Transverse colon (tissue), 4 donors: ENCODE results near the gene PF4V1. TPM values are rescaled to one million over a fixed set of nuclear protein-coding genes. Genes with fewer than 3 reads are reported as not detected.

Experiments used
- DNase-seq: peaks from one replicate; pipeline ENCODE4 v3.0.0-alpha.2; 2019
- H3K27ac ChIP-seq, 4 donors: fragments of 200-600 bp; sonication (generic); 2 replicates each; pipeline ENCODE4 v1.5.1; 2016 to 2018; ENCODE audit warnings: inconsistent platforms in 4 of 4
- H3K27me3 ChIP-seq: fragments of 200-600 bp; sonication (generic); 2 replicates; pipeline ENCODE4 v1.5.1; 2017; ENCODE audit warnings: inconsistent platforms
- H3K36me3 ChIP-seq, 4 donors: fragments of 200-600 bp; sonication (generic); 2 replicates each; pipeline ENCODE4 v1.5.1; 2017 to 2019; ENCODE audit warnings: inconsistent platforms in 4 of 4
- H3K4me1 ChIP-seq, 4 donors: fragments of 200-600 bp; sonication (generic); 2 replicates each; pipeline ENCODE4 v1.5.1; 2017 to 2020; ENCODE audit warnings: inconsistent platforms in 4 of 4
- H3K4me3 ChIP-seq, 4 donors: fragments of 200-600 bp; sonication (generic); 1 replicate in 1 of 4; 2 replicates in 3 of 4; pipeline versions ENCODE4 v1.5.1 to v1.6.1; 2017 to 2019; ENCODE audit warnings: inconsistent platforms in 4 of 4
- H3K9me3 ChIP-seq, 2 donors: fragments of 200-600 bp; sonication (generic); 2 replicates each; pipeline ENCODE4 v1.5.1; 2017 to 2019; ENCODE audit warnings: inconsistent platforms in 2 of 2
- EP300 ChIP-seq: sonication (generic); formaldehyde crosslinking; IDR thresholded peaks from one replicate; pipeline ENCODE4 v1.6.1; 2017; ENCODE audit warnings: antibody characterized with exemption, low read depth
- POLR2A ChIP-seq: fragments of 450-650 bp; IDR thresholded peaks from one replicate; pipeline ENCODE4 v1.6.1; 2016; ENCODE audit warnings: antibody characterized with exemption, mild to moderate bottlenecking, moderate library complexity
- POLR2AphosphoS5 ChIP-seq, 3 donors: sonication (generic); formaldehyde crosslinking; IDR thresholded peaks; one replicate each; pipeline ENCODE4 v1.6.1; 2016; ENCODE audit warnings: antibody characterized with exemption in 3 of 3
- WGBS, 2 donors: methylation state at CpG; one replicate each; pipeline ENCODE4 v1.1.5; 2018; ENCODE audit warnings: low coverage in 1 of 2; 5-methylcytosine and 5-hydroxymethylcytosine counted together
- in situ Hi-C, 4 donors: fragments of 200-750 bp; cut with MboI; loops; one replicate each; pipeline versions ENCODE4 v1.15.0 to v1.15.1; 2017; ENCODE audit warnings: low sequenced_read_pairs in 3 of 4, low pct_ligation_motif_present in 1 of 4, low pct_unique_long_range_greater_than_20kb in 1 of 4
- intact Hi-C: fragments of 100-400 bp; cut with DNase I; formaldehyde crosslinking; loops from one replicate; pipeline ENCODE4 v1.15.1; 2023; ENCODE audit warnings: low total_unique reads
- total RNA-seq, 4 donors: library from RNA; depleted of rRNA; stranded (reverse); fragments of >200 nt; gene quantifications; one replicate each; pipeline ENCODE4 v1.1.0, GENCODE V29; 2016
- TF ChIP-seq, protein P1 (sequence below), 5 experiments: fragments of 200-600 bp in 3 of 5; fragments of 450-650 bp in 2 of 5; sonication (generic) in 3 of 5; IDR thresholded peaks; 1 replicate in 2 of 5; 2 replicates in 3 of 5; pipeline ENCODE4 v1.5.1; 2016 to 2017; ENCODE audit warnings: antibody characterized with exemption in 5 of 5, inconsistent platforms in 3 of 5, mild to moderate bottlenecking in 2 of 5, moderate library complexity in 1 of 5

PF4V1 gene
- total RNA-seq, 4 donors from 2014 or later = not detected

DNA sequence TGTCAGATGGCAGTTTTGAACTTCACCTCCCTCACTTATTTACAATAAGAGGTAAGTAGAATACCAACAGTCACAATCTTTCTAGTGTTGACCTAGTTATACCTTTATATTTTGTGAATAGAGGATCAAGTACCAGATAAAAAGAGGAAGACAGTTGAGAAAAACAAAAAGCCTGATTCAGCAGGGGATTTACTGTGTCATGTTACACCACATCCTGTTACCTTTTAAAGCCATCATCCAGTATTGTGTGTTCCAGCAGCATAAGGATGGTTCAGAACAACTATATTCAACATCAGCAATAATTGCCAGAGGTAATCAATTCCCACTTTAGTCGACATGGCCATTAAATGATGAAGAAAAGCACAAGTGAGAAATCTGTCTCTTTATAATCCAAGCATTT lies 38.0 kb upstream of the PF4V1 start:
- H3K4me1 ChIP-seq = no peaks in the 10 kb centered on the region
- H3K9me3 ChIP-seq = no peaks in the 10 kb centered on the region
- no peaks in the 10 kb centered on the region for H3K27me3 ChIP-seq
- H3K36me3 ChIP-seq = no peaks in the 10 kb centered on the region
- TF ChIP-seq, protein P1, sequence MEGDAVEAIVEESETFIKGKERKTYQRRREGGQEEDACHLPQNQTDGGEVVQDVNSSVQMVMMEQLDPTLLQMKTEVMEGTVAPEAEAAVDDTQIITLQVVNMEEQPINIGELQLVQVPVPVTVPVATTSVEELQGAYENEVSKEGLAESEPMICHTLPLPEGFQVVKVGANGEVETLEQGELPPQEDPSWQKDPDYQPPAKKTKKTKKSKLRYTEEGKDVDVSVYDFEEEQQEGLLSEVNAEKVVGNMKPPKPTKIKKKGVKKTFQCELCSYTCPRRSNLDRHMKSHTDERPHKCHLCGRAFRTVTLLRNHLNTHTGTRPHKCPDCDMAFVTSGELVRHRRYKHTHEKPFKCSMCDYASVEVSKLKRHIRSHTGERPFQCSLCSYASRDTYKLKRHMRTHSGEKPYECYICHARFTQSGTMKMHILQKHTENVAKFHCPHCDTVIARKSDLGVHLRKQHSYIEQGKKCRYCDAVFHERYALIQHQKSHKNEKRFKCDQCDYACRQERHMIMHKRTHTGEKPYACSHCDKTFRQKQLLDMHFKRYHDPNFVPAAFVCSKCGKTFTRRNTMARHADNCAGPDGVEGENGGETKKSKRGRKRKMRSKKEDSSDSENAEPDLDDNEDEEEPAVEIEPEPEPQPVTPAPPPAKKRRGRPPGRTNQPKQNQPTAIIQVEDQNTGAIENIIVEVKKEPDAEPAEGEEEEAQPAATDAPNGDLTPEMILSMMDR (IDR thresholded peaks at IDR 0.05) = no peak
- TF ChIP-seq POLR2AphosphoS5 (IDR thresholded peaks at IDR 0.05) (no peak), EP300 (no peak), POLR2A (no peak)
- no peak overlapping the region for H3K27ac ChIP-seq
- no peak overlapping the region for H3K4me3 ChIP-seq
- in situ Hi-C loops (no loop called here), intact Hi-C loops (no loop called here)
- no peak for DNase-seq
- WGBS, 2 donors = 42 to 44% methylated on average over 1 of the region's 1 CpG

DNA sequence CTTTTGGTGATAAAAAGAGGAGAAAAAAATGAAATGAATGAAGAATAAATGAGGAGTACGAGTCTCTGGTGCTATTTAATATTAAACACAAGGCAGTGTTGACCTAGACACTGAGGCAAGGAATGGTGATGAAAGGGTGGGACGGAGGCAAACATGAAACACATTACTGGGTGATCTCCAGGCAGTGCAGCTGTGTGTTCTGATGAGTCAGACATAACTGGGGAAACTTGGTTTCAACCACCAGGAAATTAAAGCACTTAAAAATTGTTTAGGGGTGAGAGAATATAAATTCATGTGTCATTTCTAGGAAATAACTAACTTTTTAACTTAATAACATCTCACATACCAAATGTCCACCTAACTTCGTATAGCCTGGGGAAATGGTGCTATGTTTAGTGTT lies 36.3 kb upstream of the PF4V1 start:
- H3K4me1 ChIP-seq = no peaks in the 10 kb centered on the region
- WGBS, 2 donors = 53 to 56% methylated on average over 3 of the region's 3 CpGs
- H3K9me3 ChIP-seq = no peaks in the 10 kb centered on the region
- no peaks in the 10 kb centered on the region for H3K36me3 ChIP-seq
- no peak overlapping the region for H3K27ac ChIP-seq
- DNase-seq = no peak
- in situ Hi-C loops (no loop called here), intact Hi-C loops (no loop called here)
- no peaks in the 10 kb centered on the region for H3K27me3 ChIP-seq
- H3K4me3 ChIP-seq = no peak overlapping the region
- no peak for TF ChIP-seq EP300
- no peak for TF ChIP-seq POLR2A
- TF ChIP-seq POLR2AphosphoS5 (IDR thresholded peaks at IDR 0.05) = no peak
- TF ChIP-seq, protein P1 (IDR thresholded peaks at IDR 0.05) = no peak

DNA sequence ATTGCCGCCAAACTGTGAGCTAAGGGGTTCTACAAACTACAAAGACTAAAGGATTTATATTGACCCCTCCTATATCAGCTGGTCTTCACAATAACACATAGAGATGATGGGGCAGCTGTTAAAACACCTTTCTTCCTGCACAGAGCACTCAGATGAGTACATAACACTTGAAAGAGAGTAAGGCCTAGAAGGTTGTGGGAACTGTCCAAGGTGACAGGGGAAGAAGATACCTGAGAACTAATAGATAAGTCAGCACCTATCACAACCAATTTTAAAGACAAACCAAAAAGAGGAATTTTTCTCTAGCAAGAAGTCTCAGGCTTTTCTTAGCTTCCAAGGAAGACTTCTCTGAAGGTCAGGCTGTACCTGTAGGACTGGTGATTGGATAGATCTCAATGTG lies 35.8 kb upstream of the PF4V1 start:
- no peaks in the 10 kb centered on the region for H3K36me3 ChIP-seq
- DNase-seq = no peak
- in situ Hi-C loops = no loop called here
- H3K27me3 ChIP-seq = no peaks in the 10 kb centered on the region
- H3K4me3 ChIP-seq = no peak overlapping the region
- intact Hi-C loops = no loop called here
- no peaks in the 10 kb centered on the region for H3K4me1 ChIP-seq
- no peaks in the 10 kb centered on the region for H3K9me3 ChIP-seq
- TF ChIP-seq, protein P1 (IDR thresholded peaks at IDR 0.05) = no peak
- TF ChIP-seq POLR2AphosphoS5 (IDR thresholded peaks at IDR 0.05) (no peak), POLR2A (no peak), EP300 (no peak)
- WGBS, 2 donors = 86% methylated on average over 1 of the region's 1 CpG; no CpG with 5 or more reads in 1 of the 2 donors
- no peak overlapping the region for H3K27ac ChIP-seq

DNA sequence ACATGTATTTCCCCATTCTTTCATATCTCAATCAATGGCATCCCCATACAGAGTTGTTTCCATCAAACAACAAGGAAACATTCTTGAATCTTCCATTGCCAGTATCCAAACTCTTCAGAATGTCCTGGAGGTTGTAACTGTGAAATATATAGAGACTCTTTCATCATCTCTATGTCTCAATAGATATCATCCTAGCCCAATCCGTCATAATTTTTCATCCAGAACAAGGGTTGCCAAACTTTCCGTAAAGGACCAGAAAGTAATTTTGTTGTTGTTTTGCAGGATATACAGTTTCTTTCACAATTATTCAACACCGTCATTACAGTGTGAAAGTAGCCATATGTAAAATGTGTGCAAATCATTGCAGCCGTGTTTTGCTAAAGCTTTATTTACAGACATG lies 31.8 kb upstream of the PF4V1 start:
- Histone ChIP-seq H3K4me1 (no peaks in the 10 kb centered on the region), H3K36me3 (no peaks in the 10 kb centered on the region), H3K9me3 (no peaks in the 10 kb centered on the region), H3K27ac (no peak overlapping the region), H3K4me3 (no peak overlapping the region), H3K27me3 (no peaks in the 10 kb centered on the region)
- intact Hi-C loops = no loop called here
- TF ChIP-seq POLR2AphosphoS5 (IDR thresholded peaks at IDR 0.05) = no peak
- TF ChIP-seq EP300 = no peak
- TF ChIP-seq, protein P1 (IDR thresholded peaks at IDR 0.05) = no peak
- in situ Hi-C loops = no loop called here
- DNase-seq = no peak
- WGBS, 2 donors = 87 to 91% methylated on average over 4 of the region's 4 CpGs
